Measurements from ENCODE around the gene CCHCR1.

DNA sequence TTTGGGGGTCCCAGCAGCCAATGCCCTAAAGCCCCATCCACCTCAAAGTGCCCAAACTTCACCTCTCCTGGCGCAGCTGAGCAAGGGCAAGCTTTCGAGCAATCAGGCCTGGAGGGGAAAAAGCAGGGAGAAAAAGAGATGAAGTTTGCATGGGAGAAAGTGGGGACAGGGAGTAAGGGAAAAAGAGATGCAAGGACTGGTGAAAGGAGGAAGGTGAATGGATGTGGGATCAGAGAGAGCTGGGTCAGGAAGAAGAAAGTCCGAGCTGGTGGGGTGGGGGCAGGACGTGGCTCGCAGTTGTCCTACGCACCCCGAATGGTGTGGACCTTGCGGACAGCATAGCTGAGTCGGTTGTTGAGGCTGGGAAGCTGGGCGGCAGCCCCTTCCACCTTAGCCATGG lies 12.2 kb downstream of the CCHCR1 start:
- TF ChIP-seq SUZ12 (IDR thresholded peaks at IDR 0.05; ENCODE audit: extremely low read depth, insufficient read depth, insufficient read length) (no peak), ZNF274 (IDR thresholded peaks at IDR 0.05; ENCODE audit: low read depth, low read length) (no peak)
